ENCODE measurements around the gene UBASH3A. TPM values are rescaled to one million over a fixed set of nuclear protein-coding genes. Genes with fewer than 3 reads are reported as not detected.

UBASH3A gene
- polyA plus RNA-seq, 1 of the 3 experiments (the other 2 are of a cell fraction) = not detected

GRCh38 chr21:42476388-42477331 is 73.0 kb downstream of the UBASH3A start:
- WGBS (ENCODE audit: low lambda C conversion rate) = 72% methylated on average over 16 of the region's 25 CpGs
- TF ChIP-seq RXRA (IDR thresholded peaks at IDR 0.05; ENCODE audit: borderline replicate concordance, low read depth) (no peak), REST (IDR thresholded peaks at IDR 0.05; ENCODE audit: low read depth, low read length) (no peak), RCOR1 (IDR thresholded peaks at IDR 0.05; ENCODE audit: low read length) (no peak), TAF1 (IDR thresholded peaks at IDR 0.05; ENCODE audit: borderline replicate concordance, low read depth, low read length) (no peak), MEF2A (IDR thresholded peaks at IDR 0.05; ENCODE audit: borderline replicate concordance, low read depth) (no peak)

GRCh38 chr21:42478504-42478903 is 74.8 kb downstream of the UBASH3A start:
- Histone ChIP-seq H3F3A (replicated peaks; ENCODE audit: insufficient read depth) (no peaks in the 10 kb centered on the region), H2AFZ (ENCODE audit: low read depth) (no peak overlapping the region), H4K20me1 (ENCODE audit: insufficient read depth) (no peaks in the 10 kb centered on the region), H3K27me3 (ENCODE audit: insufficient read depth) (no peaks in the 10 kb centered on the region), H3K9me2 (no peaks in the 10 kb centered on the region; the same call in 1 of the 2 replicates), H3K4me1 (ENCODE audit: control insufficient read depth in 1 of 2, insufficient read depth in 2 of 2, low read depth in 1 of 2, low read length in 1 of 2) (peaks cover 0 to 9% of the 10 kb centered on the region in 2 experiments; a peak in 2 of 4 replicates), H3K9ac (no peak overlapping the region), H3K36me3 (replicated peaks in 1 of 2; ENCODE audit: control insufficient read depth in 1 of 2, insufficient read depth in 2 of 2, low read length in 1 of 2) (no peaks in the 10 kb centered on the region), H3K4me2 (no peak overlapping the region), H3K9me3 (no peaks in the 10 kb centered on the region), H3K27ac (ENCODE audit: low read depth in 2 of 2, low read length in 1 of 2) (no peak overlapping the region), H3K79me2 (ENCODE audit: insufficient read depth) (no peaks in the 10 kb centered on the region), H3K4me3 (ENCODE audit: low read depth in 2 of 2, low read length in 1 of 2) (no peak overlapping the region)
- TF ChIP-seq EZH2phosphoT487 (IDR thresholded peaks at IDR 0.05; ENCODE audit: borderline replicate concordance, low read depth) (no peak), RFX5 (IDR thresholded peaks at IDR 0.05; ENCODE audit: low read length) (no peak), TEAD4 (IDR thresholded peaks at IDR 0.05; ENCODE audit: borderline replicate concordance, insufficient read depth) (no peak), GABPA (IDR thresholded peaks at IDR 0.05; ENCODE audit: low read depth) (no peak), USF2 (IDR thresholded peaks at IDR 0.05; ENCODE audit: borderline replicate concordance, low read depth, low read length) (no peak)
- TF ChIP-seq, protein P1, sequence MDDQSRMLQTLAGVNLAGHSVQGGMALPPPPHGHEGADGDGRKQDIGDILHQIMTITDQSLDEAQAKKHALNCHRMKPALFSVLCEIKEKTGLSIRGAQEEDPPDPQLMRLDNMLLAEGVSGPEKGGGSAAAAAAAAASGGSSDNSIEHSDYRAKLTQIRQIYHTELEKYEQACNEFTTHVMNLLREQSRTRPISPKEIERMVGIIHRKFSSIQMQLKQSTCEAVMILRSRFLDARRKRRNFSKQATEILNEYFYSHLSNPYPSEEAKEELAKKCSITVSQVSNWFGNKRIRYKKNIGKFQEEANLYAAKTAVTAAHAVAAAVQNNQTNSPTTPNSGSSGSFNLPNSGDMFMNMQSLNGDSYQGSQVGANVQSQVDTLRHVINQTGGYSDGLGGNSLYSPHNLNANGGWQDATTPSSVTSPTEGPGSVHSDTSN (IDR thresholded peaks at IDR 0.05) = no peak
- WGBS (ENCODE audit: low lambda C conversion rate) = 57% methylated on average over 7 of the region's 7 CpGs
- POLR2A ChIA-PET = no interaction called here
- DNase-seq = no peak
- CTCF ChIA-PET = interaction anchor here (1.0 to 1.5 kb wide), 3 partner anchors 14 to 168 kb away, joined by 3 to 4 read pairs (median 3); no protein-coding TSS in a partner anchor

More at GRCh38 chr21:42476388-42477331, 73.0 kb downstream of the UBASH3A start:
- Histone ChIP-seq H3K27ac (ENCODE audit: low read depth in 2 of 2, low read length in 1 of 2) (no peak overlapping the region), H4K20me1 (ENCODE audit: insufficient read depth) (no peaks in the 10 kb centered on the region), H3K79me2 (ENCODE audit: insufficient read depth) (no peaks in the 10 kb centered on the region), H2AFZ (ENCODE audit: low read depth) (no peak overlapping the region), H3K4me3 (ENCODE audit: low read depth in 2 of 2, low read length in 1 of 2) (no peak overlapping the region), H3K4me1 (ENCODE audit: control insufficient read depth in 1 of 2, insufficient read depth in 2 of 2, low read depth in 1 of 2, low read length in 1 of 2) (peaks cover 0 to 9% of the 10 kb centered on the region in 2 experiments; a peak in 2 of 4 replicates), H3K27me3 (ENCODE audit: insufficient read depth) (no peaks in the 10 kb centered on the region), H3K9ac (no peak overlapping the region), H3K9me2 (no peaks in the 10 kb centered on the region), H3K4me2 (no peak overlapping the region), H3K9me3 (no peaks in the 10 kb centered on the region), H3F3A (replicated peaks; ENCODE audit: insufficient read depth) (no peaks in the 10 kb centered on the region), H3K36me3 (replicated peaks in 1 of 2; ENCODE audit: control insufficient read depth in 1 of 2, insufficient read depth in 2 of 2, low read length in 1 of 2) (no peaks in the 10 kb centered on the region)
- POLR2A ChIA-PET = no interaction called here
- no peak for DNase-seq
- CTCF ChIA-PET = no interaction called here
